ENCODE results near the gene RPL27A.
A peak's percentile ranks its signal among the peaks of the same experiment; 100 is the strongest.
"Not testable (repeated sequence)": the region's sequence is repeated elsewhere in the genome, so short reads cannot be mapped to it uniquely, and the experiment has no call there.

RPL27A gene

DNA sequence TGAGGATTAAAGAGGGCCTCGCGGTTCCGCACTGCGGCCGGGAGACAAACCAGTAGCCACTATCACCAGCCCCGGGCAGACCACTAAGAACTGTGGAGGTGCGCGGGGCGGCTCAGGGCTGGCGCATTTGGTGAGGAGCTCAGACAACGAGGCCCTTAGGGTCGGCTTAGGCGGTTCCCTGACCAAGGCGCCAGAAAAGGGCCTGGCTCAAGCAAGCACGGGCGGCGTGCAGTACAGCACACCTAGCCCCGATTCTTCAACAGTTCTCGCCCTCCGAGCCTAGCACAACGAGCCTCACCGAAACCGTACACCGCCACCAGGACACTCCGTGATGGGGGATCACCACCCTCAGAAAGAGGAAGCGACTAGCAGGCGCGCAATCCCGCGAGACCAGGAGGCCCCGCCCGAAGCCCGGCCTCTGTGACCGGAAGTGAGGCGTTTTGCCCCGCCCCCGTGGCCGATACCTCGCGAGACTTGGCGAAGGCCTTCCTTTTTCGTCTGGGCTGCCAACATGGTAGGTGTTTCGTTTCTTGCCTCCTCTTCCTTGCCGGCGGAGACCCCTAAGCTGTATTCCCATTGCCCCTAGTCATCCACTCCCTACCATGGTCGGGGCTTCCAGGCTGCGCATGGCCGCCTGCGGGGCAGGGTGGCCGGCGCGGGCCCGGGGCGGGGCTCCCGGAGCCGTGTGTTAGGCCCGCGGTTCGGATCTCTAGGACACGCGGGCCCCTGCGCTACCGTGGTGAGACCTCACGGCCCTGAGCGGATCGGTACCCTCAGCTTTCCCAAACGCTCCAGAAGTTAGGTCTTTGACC, at the start of gene RPL27A, which contains the start of gene TRIM66:
Gene RPL27A, plus strand, starts transcription at position 490 of the 812 bp plus-strand sequence. Its CDS starts 22 bp downstream, at position 512.
Gene TRIM66, minus strand, starts transcription at position 363 of the 812 bp plus-strand sequence. CDS start 10,391 bp downstream, outside the sequence.
- DNase-seq: peak; percentile 97

DNA sequence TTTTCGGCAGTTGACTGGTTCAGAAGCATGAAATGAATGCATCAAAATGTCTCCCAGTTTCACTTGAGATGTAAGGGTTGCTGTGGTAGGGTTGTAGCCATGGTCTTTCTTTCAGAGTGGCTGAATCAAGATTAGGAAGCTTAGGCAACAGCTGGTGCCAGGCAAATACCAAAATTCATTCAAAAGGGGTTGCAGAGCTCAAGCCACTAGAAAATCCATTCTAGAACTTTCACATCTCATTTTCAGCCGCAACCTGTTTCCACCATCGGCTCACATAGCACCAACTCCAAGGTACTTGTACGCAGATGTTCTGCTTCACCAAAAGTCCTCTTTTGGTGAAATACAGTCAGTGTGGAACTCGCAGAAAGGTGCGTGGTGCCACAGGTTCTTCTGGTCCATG, 48.1 kb upstream of the RPL27A start:
- DNase-seq: no peak

DNA sequence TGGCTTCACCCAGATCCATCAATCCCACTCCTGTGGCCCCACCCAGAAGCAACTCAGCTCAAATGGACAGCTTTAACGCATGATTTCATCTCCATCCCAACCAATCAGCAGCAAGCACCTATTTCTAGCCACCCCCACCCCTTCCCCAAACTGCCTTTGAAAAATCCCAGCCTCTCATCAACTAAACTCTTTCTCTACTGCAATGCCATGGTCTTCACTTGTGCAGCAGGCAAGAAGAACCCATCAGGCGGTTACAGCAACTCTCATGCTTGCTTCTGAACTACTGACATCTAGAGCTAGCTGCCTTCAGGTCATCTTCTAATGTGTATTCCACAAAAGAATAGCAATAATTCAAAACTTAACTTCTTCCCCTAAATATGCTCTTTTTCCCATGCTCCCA, 46.5 kb upstream of the RPL27A start:
- DNase-seq: no peak

DNA sequence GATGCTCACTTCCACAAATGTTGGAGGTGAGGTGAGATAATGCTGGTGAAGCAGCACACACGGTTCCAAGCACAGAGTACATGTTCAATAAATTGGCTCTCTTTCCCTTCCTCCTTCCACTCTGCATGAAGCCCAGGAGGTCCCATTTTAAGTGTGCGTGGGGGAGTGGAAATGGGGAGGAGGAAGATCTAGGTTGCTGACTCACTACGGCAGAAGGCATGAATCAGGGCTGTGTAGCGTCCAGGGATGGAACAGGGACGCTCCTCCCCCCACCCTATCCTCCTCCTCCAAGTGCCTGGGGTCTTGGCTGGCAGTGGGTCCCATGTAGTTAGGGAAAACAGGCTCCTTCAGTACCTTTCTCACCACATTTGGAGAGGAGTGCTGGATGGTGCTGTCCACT, 44.3 kb upstream of the RPL27A start:
- DNase-seq: no peak

DNA sequence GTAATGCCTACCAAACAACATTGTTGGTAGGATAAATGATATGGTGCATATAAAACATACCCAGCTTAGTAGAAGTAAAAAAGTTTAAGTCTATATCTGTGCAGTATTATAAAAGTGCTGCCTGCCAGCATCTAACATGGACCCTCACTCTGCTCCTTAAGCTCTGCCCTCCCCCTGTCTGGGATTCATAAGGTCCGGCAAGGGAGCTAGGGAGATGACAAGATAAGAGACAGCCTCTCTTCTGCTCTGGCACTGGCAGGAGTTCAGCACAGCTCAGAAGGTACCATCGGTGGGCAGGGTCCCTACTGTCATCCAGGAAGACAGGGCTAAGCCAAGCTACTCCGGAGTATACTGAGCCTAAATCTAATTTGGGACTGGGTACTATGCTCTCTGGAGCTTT, 42.9 kb upstream of the RPL27A start:
- no peak for DNase-seq

DNA sequence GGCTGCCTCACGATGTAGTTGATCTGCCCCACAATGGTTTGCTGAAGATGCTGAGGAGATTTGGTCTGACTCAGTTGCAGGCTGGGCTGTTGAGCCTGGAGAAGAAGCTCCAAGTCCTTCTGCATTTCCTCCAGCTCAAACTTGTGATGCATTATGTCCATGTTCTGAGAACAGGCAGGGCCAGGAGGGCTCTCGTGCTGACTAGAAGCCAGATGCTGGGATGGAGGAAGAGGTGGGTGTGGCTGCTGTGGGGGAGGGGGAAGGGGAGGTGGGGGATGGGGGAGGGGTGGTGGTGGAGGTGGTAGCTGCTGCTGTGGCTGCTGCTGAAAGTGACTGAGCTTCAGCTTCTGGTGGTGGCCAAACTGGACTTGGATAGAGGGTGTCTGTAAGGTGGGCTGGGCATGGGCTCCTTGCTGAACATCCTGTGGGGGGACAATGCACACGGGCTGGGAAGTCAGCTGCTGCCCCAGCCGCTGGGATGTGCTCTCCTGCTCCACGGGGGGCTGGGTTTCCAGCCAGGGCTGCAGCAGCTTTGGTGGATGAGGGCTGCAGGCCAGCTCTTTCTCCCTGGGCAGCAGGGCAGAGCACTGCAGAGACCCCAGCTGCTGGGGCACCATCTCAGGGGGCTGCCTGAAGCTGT, 42.2 kb upstream of the RPL27A start:
- no peak for DNase-seq

DNA sequence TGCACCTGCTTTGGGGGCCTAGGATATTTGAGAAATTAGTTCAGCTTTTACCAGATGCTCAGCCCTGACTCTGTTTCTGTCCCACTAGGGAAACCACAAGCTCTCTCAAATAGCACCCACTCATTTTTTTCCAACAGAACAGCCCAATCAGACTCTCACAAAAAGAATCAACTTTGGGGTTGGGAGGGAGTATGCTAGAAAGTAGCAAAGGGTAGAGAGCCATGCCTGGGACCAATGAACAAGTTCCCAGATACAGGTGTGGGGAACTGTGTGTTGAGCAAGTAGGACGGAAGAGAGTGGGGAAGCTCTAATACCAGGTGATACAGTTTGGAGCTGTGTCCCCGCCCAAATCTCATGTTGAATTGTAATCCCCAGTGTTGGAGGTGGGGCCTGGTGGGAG, 41.3 kb upstream of the RPL27A start:
- DNase-seq: no peak

DNA sequence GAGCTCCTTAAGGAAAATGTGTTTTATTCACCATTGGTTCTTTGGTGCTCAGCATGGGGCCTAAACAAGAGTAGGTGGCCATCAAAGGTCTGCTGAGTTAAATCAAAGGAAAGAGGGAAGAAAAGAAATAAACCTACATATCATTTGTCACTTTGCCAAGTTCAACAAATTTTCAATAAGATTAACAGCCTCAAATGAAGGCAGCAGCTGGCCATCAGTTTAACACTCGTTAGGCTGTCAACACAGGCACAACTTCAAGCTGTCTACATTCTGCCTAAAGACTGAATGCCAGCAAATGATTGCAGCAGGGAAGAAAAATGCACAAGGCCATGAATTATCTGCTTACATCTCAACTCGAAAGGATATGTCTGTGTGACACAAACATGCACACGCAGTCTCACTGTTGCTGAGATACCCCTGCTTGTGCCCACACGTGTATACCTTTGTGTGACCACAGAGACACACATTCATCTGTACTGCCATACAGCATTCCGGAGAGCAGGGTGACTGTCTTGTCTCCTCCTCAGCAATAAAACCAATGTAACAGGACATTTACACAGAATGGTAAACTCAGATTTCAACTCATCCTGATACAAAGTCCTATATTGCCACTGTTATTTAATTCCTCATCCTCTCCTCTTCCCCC, 40.3 kb upstream of the RPL27A start:
- no peak for DNase-seq

DNA sequence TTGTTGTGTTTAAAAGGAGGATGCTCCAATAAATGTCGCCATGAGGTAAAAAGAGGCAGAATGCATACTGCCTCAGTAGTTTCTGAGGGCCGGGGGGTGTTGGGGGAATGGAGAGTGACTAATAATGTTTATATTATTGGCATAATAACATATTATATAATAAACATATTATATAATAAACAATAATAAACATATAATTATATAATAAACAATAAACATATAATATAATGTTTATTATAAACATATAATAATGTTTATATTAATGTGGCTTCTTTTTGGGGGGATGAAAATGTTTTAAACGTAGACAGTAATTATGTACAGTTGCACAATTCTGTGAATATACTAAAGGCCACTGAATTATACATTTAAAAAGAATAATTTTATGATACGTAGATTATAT, 35.7 kb upstream of the RPL27A start:
- DNase-seq: no peak

DNA sequence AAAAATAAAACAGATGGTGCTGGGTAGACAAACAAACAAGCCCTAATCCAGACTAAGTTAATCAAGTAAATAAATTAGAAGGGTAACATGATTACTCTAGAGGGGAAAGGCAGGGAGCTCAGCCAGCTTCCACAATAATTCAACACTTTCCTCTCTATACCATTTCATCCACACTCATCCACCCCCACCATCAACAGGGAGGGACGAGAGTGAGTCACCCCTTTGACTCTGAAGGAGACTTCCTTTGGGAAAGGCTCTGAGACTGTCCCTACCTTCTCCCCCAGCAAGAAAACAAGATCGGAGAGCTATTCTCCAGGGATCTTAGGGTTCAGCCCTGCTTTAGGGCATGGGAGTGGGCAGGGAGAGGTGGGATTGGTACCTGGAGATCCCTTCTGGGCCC, 33.2 kb upstream of the RPL27A start:
- DNase-seq: no peak

DNA sequence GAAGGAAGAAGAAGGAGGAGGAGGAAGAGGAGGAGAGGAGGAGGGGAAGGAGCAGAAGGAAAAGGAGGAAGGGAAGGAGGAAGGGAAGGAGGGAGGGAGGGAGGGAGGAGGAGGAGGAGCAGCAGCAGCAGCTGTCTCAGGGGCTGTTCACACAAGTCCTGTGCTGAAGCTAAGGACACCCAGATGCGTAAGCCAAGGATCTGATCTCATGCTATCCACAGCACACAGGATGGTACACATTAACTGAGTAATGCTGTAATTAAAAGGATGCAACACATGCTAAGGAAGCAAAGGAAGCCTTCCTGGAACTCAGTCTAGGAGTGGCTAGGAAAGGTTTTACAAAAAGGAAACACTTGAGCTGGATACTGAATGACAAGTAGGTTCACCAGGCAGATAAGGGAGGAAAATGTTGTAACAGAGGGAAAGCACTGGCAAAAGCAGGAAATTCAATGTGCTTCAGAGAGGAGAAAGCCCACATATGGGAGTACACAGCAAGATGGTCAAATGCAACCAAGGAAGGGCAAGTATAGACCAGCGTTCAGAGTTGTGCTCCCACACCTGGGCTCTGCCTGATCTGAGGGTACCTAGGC, 32.1 kb upstream of the RPL27A start:
- DNase-seq: no peak

DNA sequence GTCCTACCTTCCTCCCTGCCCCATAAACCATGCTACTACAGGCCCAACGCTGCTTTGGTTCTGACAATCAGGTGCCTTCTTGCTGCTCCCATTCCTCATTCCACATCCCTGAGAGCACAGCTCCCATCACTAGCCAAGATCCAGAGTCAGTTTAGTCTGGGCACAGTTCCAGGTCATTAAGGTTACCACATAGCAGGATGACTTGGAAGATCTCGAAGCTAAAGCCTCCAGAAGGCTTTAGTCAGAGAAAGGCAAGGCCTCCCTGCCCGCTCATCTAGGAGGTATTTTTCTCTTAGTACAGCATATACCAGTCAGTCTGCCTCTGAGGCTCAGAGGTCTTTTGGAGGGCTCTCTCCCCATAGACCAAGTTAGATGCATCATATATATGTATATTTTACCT, 30.5 kb upstream of the RPL27A start:
- DNase-seq: no peak

DNA sequence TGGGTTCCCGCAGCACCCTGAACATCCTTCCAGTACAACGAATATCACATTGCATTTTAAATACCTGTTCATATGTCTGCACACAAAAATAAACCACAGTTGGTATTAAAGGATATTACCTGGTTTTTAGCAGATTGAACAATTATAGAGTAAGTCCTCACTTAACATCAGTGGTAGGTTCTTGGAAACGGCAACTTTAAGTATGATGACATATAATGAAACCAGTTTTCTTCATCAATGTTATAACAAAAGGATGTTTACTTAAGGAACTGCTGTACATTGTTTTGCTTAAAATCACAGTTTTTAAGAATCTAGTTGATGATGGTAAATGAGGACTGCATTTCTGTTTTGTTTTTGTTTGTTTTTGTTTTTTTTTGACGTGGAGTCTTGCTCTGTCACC, 28.1 kb upstream of the RPL27A start:
- DNase-seq: no peak

DNA sequence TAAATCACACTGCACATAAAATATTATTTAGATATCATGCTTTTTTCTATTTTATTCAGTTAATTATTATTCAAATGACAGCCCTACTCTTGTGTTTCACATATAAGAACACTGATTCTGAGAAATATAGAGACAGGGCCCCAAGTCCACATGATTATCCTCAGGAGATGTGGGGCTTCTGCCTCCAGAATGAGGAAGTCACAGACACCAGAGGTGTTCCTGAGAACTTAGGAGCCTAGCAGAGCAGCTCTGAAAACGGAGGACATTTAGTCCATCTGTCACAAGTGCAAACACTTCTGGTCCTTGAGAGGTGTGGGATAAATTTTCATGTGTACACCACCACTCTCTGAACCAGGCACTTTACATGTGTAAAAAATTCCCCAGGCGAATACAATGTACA, 26.3 kb upstream of the RPL27A start:
- no peak for DNase-seq

DNA sequence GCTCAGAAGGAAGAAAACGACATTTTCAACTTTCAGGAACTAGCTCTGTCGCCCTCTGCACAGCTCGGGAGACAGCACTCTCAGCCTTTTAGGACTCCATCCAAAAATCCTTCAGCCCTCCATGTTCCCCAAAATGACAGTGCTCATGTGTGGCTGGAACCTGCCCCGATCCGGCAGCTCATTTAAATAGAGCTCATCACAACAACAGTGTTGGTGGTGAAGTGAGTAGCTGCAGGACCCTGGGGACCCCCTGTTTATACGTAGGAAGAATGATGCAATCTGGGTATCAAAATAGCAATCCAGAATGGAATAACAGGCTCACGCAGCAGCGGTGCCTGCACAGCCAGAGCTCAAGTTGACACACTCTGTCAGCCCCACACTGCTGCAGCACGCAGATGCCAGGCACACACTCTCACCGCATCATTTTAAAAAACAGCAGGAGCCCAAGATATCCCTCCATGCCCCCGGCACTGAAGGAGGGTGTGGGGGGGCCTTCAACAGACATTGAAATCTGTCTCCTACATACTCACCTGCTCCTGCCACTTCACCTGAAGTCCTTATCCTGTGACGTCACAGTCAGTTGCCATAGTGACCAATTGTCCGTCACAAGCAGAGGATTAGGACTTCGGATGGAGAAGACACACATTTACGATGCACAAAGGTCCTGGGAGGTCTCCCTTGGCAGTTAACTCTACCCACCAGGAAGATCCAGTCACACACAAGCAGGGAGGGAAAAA, 24.1 kb upstream of the RPL27A start:
- no peak for DNase-seq

DNA sequence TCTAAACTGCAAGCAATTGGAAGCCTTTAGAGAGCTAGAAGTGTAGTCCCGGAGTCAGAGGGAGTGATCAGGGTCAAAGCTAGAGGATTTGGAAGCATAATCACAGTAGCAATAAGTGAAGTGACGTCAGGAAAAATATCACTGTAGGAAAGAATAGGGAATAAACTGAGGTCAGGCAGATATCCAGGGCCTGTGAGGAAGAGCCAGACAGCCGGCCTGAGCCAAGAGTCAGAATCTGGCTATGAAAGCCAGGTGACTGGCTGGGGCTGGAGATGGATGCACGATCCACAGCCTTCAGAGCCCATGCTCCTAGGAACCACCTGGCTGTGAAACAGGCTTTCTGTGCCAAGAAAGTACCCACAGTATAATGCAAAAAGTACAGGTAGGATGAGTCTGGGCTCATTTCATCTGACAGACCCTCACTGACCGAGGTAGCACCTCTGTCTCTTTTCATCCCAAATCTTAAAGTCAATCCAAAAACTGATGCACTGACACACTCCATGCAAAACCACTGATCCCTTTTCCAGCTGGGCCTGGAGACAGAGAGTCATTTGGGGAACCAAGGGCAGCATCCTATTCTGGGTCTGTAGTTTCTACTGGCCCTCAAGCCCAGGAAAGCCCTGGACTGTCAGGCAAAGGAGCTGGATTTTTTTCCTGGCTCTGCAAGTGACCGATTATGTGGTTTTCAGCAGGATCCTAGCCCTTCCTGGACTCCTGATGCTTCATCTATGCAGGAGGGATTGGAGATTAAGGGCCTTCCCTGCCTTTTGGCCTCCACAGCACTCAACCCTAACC, 21.4 kb upstream of the RPL27A start:
- no peak for DNase-seq

DNA sequence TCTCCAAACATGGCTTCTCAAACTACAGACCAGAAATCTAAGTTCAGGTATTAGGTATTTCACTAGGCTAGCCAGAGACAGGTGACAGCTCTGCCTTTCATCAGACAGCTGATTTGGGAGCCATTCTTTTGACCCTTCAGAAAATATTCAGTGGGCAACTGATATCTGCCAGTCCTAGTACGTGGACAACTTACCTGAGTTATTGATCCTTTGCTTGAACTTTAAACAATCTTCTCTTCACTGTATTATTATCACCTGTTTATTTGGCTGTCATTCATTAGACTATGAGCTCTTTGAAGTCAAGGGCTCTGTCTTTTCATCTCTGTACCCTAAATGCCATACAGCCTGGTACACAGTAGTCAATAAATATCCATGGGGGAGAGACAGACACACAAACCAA, 17.4 kb upstream of the RPL27A start:
- no peak for DNase-seq

DNA sequence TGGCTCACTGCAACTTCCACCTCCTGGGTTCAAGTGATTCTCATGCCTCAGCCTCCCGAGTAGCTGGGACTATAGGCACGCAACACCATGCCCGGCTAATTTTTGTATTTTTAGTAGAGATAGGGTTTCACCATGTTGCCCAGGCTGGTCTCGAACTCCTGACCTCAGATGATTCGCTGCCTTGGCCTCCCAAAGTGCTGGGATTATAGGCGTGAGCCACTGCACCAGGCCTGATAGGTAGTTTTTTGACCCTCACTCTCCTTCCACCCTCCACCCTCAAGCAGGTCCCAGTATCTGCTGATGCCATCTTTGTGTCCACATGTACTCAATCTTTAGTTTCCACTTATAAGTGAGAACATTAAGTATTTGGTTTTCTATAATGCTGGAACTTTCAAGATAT, 12.5 kb upstream of the RPL27A start:
- not testable (repeated sequence) for DNase-seq

DNA sequence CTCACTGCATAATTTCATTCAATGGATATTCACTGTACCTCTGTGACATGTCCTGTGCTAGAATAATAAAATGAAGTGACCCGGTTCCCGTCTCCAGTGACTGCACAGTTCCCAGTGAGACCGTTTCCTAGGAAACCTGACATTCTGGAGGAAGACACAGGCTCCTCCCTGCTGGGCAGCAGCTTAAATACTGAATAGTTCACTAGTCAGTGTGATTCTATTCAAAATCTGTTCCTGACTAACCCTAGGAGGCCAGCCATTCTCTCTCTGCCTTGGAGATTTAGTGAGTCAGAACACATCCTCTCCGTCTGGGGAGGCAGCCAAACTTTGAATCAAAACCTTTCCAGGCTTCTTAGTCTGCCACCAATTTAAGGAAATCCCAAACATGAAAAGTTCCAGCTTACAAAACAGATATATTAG, 11.4 kb upstream of the RPL27A start:
- DNase-seq: peak; percentile 79

DNA sequence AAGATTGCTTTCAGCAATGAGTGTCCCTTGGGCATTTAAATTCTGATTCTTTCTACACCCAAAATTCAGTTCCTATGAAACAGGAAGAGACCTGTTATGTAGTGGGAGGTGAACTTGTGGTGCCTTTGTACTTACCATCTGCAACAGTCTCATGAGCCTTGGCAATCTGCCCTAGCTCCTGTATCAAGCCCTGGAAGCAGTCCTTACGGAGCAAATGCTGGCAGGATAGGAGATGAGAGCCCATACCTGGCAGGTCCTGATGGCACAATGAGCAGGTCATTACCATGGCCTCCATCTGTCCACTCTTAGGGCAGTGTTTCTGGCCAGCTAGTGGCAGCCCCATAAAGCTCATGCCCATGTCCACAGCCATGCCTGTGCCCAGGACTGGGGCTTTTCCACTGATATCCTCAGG, 10.9 kb upstream of the RPL27A start:
- DNase-seq: peak; percentile 56

DNA sequence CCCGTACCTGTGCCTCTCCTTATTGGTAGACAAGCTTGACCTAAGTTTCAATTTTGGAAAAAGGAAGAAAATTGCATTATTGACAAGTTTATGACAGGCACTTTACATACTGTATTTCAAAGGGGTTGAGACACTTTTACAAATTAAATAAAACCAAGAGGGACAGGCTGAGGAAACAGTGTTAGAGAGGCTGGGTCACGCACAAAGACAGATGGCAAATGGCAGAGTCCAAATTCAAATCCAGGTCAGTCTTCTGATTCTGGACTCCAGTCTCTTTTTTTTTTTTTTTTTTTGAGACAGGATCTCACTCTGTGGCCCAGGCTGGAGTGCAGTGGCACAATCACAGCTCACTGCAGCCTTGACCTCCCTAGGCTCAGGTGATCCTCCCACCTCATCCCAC, 10.2 kb upstream of the RPL27A start:
- DNase-seq: no peak

DNA sequence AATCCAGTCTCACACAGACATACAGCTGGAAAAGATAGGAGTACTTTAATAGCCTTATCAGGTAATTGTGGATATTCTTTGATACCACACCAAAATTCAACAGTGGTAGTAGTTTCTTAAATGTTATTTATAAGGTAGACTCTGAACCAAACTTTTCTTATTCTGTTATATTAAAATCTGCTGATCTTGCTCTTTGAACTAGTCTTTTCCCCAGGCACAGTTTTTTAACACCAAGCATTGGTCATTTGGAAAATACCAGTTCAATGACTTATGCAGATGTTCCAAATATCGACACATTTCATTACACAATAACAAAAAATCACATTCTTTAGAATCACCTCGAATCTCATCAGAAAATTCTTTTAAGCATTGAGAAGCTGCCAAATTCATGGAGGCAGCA, 7.7 kb upstream of the RPL27A start:
- no peak for DNase-seq

Measured in midbrain (tissue), 1 donor.